GM19025 (cell line): ENCODE results near the gene CLCN1.

Experiments
- ATAC-seq: cut with Tn5 transposase; IDR thresholded peaks from one replicate; pipeline ENCODE4 v1.9.1; 2021; ENCODE audit warnings: mild to moderate bottlenecking, low read depth, moderate library complexity; ENCODE audit not compliant: unreplicated experiment

Gene CLCN1

GRCh38 chr7:143361552-143362130 is 45.7 kb downstream of the CLCN1 start:
- no peak for ATAC-seq

- ATAC-seq = peak; percentile 56
Observed at GRCh38 chr7:143362131-143363015, 46.5 kb downstream of the CLCN1 start, which contains the start of gene FAM131B. Gene FAM131B (minus strand): TSS chr7:143362713. CDS start chr7:143362603, 110 bp downstream.

GRCh38 chr7:143363016-143363937 is 47.4 kb downstream of the CLCN1 start:
- no peak for ATAC-seq

- no peak for ATAC-seq
Observed at GRCh38 chr7:143367972-143368371, 52.1 kb downstream of the CLCN1 start.

- no peak for ATAC-seq
Observed at GRCh38 chr7:143368387-143368786, 52.5 kb downstream of the CLCN1 start.

- no peak for ATAC-seq
Observed at GRCh38 chr7:143369678-143370651, 54.1 kb downstream of the CLCN1 start.

GRCh38 chr7:143372070-143372469 is 56.2 kb downstream of the CLCN1 start:
- ATAC-seq = no peak

GRCh38 chr7:143373255-143373794 is 57.4 kb downstream of the CLCN1 start:
- ATAC-seq = no peak

- ATAC-seq = no peak
Observed at GRCh38 chr7:143374561-143374960, 58.6 kb downstream of the CLCN1 start.

- no peak for ATAC-seq
Observed at GRCh38 chr7:143375298-143376034, 59.6 kb downstream of the CLCN1 start.

- ATAC-seq = no peak
Observed at GRCh38 chr7:143376396-143376795, 60.5 kb downstream of the CLCN1 start.

- ATAC-seq = no peak
Observed at GRCh38 chr7:143379611-143380259, 63.8 kb downstream of the CLCN1 start.

GRCh38 chr7:143380260-143380645 is 64.3 kb downstream of the CLCN1 start:
- peak; percentile 35 for ATAC-seq

GRCh38 chr7:143380646-143381426 is 64.9 kb downstream of the CLCN1 start, which contains the start of gene ZYX:
Gene ZYX (plus strand): TSS chr7:143381345. CDS start chr7:143381572, 227 bp downstream.
- ATAC-seq = peak; percentile 82

GRCh38 chr7:143381427-143382125 is 65.7 kb downstream of the CLCN1 start:
- ATAC-seq = peak; percentile 10

GRCh38 chr7:143382126-143382790 is 66.3 kb downstream of the CLCN1 start:
- no peak for ATAC-seq
